Karpas-422 (cell line): ENCODE measurements around the gene CCNO. TPM values are rescaled to one million over a fixed set of nuclear protein-coding genes. Genes with fewer than 3 reads are reported as not detected.
A peak's percentile ranks its signal among the peaks of the same experiment; 100 is the strongest.

Experiments
- DNase-seq: peaks from one replicate; pipeline ENCODE4 v3.0.0-alpha.2; 2015
- H2AFZ ChIP-seq: fragments of 200-600 bp; sonication (generic); 2 replicates; pipeline ENCODE4 v1.6.1; 2014; ENCODE audit warnings: antibody characterized with exemption, low read length, mixed read lengths
- H3K27ac ChIP-seq: fragments of 200-600 bp; sonication (generic); 2 replicates; pipeline ENCODE4 v1.5.1; 2014; ENCODE audit warnings: mild to moderate bottlenecking, low read length, moderate library complexity
- H3K27me3 ChIP-seq: fragments of 200-600 bp; sonication (generic); 2 replicates; pipeline ENCODE4 v1.6.1; 2014; ENCODE audit warnings: low read length, mixed read lengths
- H3K36me3 ChIP-seq: fragments of 200-600 bp; sonication (generic); 2 replicates; pipeline ENCODE4 v1.6.1; 2014; ENCODE audit warnings: low read length, mixed read lengths; ENCODE audit not compliant: insufficient read depth
- H3K4me1 ChIP-seq: fragments of 200-600 bp; sonication (generic); 2 replicates; pipeline ENCODE4 v1.6.1; 2014; ENCODE audit warnings: mild to moderate bottlenecking, low read length, mixed read lengths
- H3K4me2 ChIP-seq: fragments of 200-600 bp; sonication (generic); 2 replicates; pipeline ENCODE4 v1.6.1; 2014; ENCODE audit warnings: low read length, low read depth, mild to moderate bottlenecking; ENCODE audit not compliant: poor library complexity, severe bottlenecking
- H3K4me3 ChIP-seq: fragments of 200-600 bp; sonication (generic); 2 replicates; pipeline ENCODE4 v1.5.1; 2014; ENCODE audit warnings: mild to moderate bottlenecking, antibody characterized with exemption, low read length, mixed read lengths
- H3K79me2 ChIP-seq: fragments of 200-600 bp; sonication (generic); 2 replicates; pipeline ENCODE4 v1.6.1; 2014; ENCODE audit warnings: mild to moderate bottlenecking, low read length, mixed read lengths
- H3K9ac ChIP-seq: fragments of 200-600 bp; sonication (generic); 2 replicates; pipeline ENCODE4 v1.6.0; 2014; ENCODE audit warnings: low read length
- H3K9me2 ChIP-seq: fragments of 200-600 bp; sonication (generic), shearing (Covaris generic); replicated peaks from 2 replicates; pipeline ENCODE4 v1.6.0; 2014; ENCODE audit warnings: mild to moderate bottlenecking, low read length, moderate library complexity; ENCODE audit not compliant: insufficient read depth
- H3K9me3 ChIP-seq: fragments of 300-700, 200-600 bp; sonication (generic); 2 replicates; pipeline ENCODE4 v1.6.1; 2014; ENCODE audit warnings: low read length, mixed read lengths
- H4K20me1 ChIP-seq: fragments of 200-600 bp; sonication (generic); 2 replicates; pipeline ENCODE4 v1.6.1; 2014; ENCODE audit warnings: mild to moderate bottlenecking, antibody characterized with exemption, low read length, low read depth; ENCODE audit not compliant: insufficient read depth
- total RNA-seq: library from RNA; depleted of rRNA; stranded (reverse); fragments of >200 nt; shearing (Covaris generic); gene quantifications from 2 replicates; pipeline ENCODE4 v1.2.3, GENCODE V29; 2014; ENCODE audit warnings: low replicate concordance; rRNA removed

The CCNO gene, protein sequence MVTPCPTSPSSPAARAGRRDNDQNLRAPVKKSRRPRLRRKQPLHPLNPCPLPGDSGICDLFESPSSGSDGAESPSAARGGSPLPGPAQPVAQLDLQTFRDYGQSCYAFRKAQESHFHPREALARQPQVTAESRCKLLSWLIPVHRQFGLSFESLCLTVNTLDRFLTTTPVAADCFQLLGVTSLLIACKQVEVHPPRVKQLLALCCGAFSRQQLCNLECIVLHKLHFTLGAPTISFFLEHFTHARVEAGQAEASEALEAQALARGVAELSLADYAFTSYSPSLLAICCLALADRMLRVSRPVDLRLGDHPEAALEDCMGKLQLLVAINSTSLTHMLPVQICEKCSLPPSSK
- 2.2 and 5.0 TPM in 2 replicates for total RNA-seq

DNA sequence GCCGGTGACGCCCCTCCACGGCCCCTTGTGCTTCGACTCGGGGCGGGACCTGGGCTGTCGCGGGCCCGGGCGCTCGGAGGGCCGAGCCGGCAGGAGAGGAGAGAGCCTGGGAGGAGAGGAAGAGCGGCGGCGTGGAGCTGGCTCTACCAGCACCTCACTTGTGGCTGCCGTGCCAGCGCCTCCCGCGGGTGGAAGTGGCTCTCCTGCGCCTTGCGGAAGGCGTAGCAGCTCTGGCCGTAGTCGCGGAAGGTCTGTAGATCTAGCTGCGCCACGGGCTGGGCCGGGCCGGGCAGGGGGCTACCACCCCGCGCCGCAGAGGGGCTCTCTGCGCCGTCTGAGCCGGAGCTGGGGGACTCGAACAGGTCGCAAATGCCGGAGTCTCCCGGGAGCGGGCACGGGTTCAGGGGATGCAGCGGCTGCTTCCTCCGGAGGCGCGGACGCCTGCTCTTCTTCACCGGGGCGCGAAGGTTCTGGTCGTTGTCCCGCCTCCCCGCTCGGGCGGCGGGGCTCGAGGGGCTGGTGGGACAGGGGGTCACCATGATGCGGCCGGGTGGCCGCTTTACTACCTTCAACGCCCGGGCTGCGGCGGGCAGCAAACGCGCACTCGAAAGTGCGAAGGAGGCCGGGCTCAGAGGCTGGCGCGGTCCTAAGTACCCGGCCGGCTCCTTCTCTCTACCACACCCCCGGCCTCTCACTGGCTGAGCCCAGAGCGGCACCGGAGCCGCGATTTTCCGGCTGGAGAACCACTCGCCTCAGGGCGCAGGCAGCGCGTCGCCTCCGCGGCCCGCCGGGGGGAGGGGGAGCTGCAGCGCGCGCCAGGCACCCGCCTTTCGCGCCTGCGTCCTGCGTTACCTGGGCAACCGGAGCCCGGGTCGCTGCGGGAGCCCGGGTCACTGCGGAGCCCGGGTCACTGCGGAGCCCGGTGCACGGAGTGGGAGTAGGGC, at the start of gene CCNO:
TSS of gene CCNO (minus strand) at position 624 of the 944 bp plus-strand sequence. CDS start at position 539, 85 bp downstream.
- no peaks in the 10 kb centered on the region for H3K9me3 ChIP-seq
- 0 out of 2 replicates have a peak, but pooled peaks cover 3% of the 10 kb centered on the region for H4K20me1 ChIP-seq
- H3K27me3 ChIP-seq, result no peaks in the 10 kb centered on the region
- H3K9ac ChIP-seq, result peak within 1 kb of the TSS; percentile 87
- DNase-seq, result peak; percentile 95
- no peaks in the 10 kb centered on the region for H3K79me2 ChIP-seq
- peaks cover 35% of the 10 kb centered on the region for H3K4me1 ChIP-seq
- no peaks in the 10 kb centered on the region for H3K36me3 ChIP-seq
- peak within 1 kb of the TSS; percentile 82 for H3K4me3 ChIP-seq
- H2AFZ ChIP-seq, result peak within 1 kb of the TSS; percentile 98
- H3K9me2 ChIP-seq, result no peaks in the 10 kb centered on the region
- H3K27ac ChIP-seq, result 0 out of 2 replicates have a peak within 1 kb of the TSS, but pooled peaks have one; percentile 30
- peak within 1 kb of the TSS; percentile 100 for H3K4me2 ChIP-seq

DNA sequence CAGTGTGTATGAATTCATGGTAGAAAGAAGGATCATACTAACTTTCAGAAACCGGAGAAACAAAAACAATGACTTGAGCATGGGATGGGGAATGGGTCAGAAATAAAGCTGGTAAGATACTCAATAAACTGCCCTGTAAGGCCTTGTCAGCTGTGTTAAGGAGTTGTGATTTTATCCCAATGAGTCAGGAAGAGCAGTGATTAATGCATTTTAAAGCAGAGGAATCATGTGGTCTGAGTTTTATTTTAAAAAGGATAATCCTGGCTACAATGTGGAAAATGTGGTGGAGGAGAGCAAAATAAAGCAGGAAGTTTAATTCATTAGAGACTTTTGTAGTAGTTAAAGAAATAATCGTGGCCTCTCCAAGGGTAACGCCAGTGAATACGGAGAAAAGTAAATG, 45.4 kb upstream of the CCNO start:
- H3K4me2 ChIP-seq, result no peak overlapping the region
- DNase-seq, result no peak
- H3K9ac ChIP-seq, result no peak overlapping the region
- H3K36me3 ChIP-seq, result peaks cover 65% of the 10 kb centered on the region; the same call in 1 of the 2 replicates
- peaks cover 5% of the 10 kb centered on the region; the same call in 1 of the 2 replicates for H3K4me1 ChIP-seq
- no peak overlapping the region for H3K27ac ChIP-seq
- no peak overlapping the region for H2AFZ ChIP-seq
- no peaks in the 10 kb centered on the region for H4K20me1 ChIP-seq
- H3K9me2 ChIP-seq, result no peaks in the 10 kb centered on the region
- H3K27me3 ChIP-seq, result no peaks in the 10 kb centered on the region
- H3K9me3 ChIP-seq, result no peaks in the 10 kb centered on the region
- no peak overlapping the region for H3K4me3 ChIP-seq
- H3K79me2 ChIP-seq, result no peaks in the 10 kb centered on the region

DNA sequence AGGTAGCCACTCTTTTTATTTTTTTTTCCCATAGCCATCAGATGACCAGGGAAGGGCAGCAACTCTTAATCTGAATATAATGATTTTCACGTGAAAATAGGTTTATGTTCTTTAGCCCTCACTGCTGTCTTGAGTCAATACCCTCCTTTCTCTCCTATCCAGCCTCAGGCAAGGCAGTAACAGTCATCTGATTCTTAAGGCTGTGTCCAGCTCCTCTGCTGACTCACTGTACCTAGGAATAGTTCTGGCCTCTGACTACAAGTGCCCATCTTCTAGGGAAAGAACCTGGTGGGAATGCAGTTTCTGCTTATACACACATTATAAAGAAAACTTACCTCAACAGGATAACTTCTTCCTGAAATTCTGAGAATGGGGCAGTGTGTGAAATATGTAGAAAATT, 43.4 kb upstream of the CCNO start:
- no peaks in the 10 kb centered on the region for H3K9me2 ChIP-seq
- H3K79me2 ChIP-seq, result no peaks in the 10 kb centered on the region
- peaks cover 67% of the 10 kb centered on the region; the same call in 1 of the 2 replicates for H3K36me3 ChIP-seq
- H3K9me3 ChIP-seq, result no peaks in the 10 kb centered on the region
- no peak overlapping the region for H3K4me3 ChIP-seq
- no peak for DNase-seq
- H3K27me3 ChIP-seq, result no peaks in the 10 kb centered on the region
- H4K20me1 ChIP-seq, result no peaks in the 10 kb centered on the region
- H2AFZ ChIP-seq, result no peak overlapping the region
- no peak overlapping the region for H3K27ac ChIP-seq
- H3K4me2 ChIP-seq, result no peak overlapping the region
- peaks cover 5% of the 10 kb centered on the region; the same call in 1 of the 2 replicates for H3K4me1 ChIP-seq
- no peak overlapping the region for H3K9ac ChIP-seq

DNA sequence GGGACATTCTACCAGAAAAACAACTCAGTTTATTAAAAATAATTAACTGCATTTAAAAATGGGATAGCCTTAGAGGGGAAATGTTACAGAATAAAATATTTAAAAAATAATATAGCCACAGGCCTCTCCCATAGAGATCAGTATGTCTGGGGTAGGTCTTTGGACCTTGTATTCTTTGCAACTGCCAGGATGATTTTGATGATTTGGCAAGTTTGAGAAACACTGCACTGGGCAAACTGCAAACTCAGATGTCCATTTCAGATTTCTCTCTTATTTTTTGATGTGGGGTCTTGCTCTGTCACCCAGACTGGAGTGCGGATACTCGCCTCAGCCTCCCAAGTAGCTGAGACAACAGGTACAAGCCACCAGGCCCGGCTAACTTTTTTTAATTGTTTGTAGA, 24.9 kb upstream of the CCNO start:
- no peaks in the 10 kb centered on the region for H4K20me1 ChIP-seq
- H3K27ac ChIP-seq, result no peak overlapping the region
- no peak overlapping the region for H3K9ac ChIP-seq
- H2AFZ ChIP-seq, result no peak overlapping the region
- H3K9me2 ChIP-seq, result no peaks in the 10 kb centered on the region
- H3K79me2 ChIP-seq, result no peaks in the 10 kb centered on the region
- no peak for DNase-seq
- H3K27me3 ChIP-seq, result no peaks in the 10 kb centered on the region
- no peaks in the 10 kb centered on the region for H3K4me1 ChIP-seq
- H3K4me2 ChIP-seq, result no peak overlapping the region
- no peak overlapping the region for H3K4me3 ChIP-seq
- H3K36me3 ChIP-seq, result peaks cover 34% of the 10 kb centered on the region; the same call in 1 of the 2 replicates
- no peaks in the 10 kb centered on the region for H3K9me3 ChIP-seq

DNA sequence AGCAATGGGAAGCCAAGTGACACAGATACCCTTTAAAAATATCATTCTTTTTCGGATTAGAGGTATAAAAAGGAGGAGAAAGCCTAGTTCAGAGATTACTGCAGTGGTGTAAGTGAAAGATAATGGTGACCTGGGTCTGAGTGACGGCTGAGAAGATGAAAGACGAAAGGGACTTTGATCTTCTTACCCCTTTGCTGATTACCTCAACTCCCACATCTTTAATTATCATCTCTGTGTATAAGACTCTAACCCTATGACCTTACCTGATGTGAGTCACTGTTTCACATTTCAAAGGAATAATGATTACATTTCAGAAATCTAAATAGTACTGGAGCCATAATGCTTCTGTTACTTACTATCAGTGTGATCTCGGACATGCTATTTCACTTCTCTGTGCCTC, 21.4 kb upstream of the CCNO start:
- Histone ChIP-seq H4K20me1 (no peaks in the 10 kb centered on the region), H2AFZ (no peak overlapping the region), H3K4me3 (no peak overlapping the region), H3K9me3 (no peaks in the 10 kb centered on the region), H3K27ac (no peak overlapping the region), H3K79me2 (no peaks in the 10 kb centered on the region), H3K9me2 (no peaks in the 10 kb centered on the region), H3K4me2 (no peak overlapping the region), H3K4me1 (no peaks in the 10 kb centered on the region), H3K9ac (no peak overlapping the region), H3K36me3 (peaks cover 16% of the 10 kb centered on the region; the same call in 1 of the 2 replicates), H3K27me3 (no peaks in the 10 kb centered on the region)
- DNase-seq, result no peak

DNA sequence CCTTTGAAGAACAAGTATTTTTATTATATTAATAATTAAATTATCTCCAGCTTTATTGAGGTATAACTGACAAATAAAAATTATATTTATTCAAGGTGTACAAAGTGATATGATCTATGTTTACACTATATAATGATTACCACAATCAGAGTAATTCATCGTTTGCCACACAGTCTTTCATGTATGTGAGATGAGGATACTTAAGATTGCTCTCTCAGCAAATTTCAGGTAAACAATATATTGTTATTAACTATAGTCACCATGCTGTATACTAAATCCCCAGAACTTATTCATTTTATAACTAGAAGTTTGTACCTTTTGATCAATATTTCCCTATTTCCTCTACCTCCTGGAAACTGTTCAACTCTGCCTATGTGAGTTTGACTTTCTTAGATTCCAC, 16.7 kb upstream of the CCNO start:
- no peaks in the 10 kb centered on the region for H3K79me2 ChIP-seq
- no peak overlapping the region for H2AFZ ChIP-seq
- H3K27ac ChIP-seq, result no peak overlapping the region
- H3K36me3 ChIP-seq, result 0 out of 2 replicates have a peak, but pooled peaks cover under 1% of the 10 kb centered on the region
- H3K4me1 ChIP-seq, result no peaks in the 10 kb centered on the region
- no peak overlapping the region for H3K4me2 ChIP-seq
- H3K27me3 ChIP-seq, result no peaks in the 10 kb centered on the region
- no peaks in the 10 kb centered on the region for H3K9me2 ChIP-seq
- no peaks in the 10 kb centered on the region for H4K20me1 ChIP-seq
- H3K9ac ChIP-seq, result no peak overlapping the region
- no peaks in the 10 kb centered on the region; the same call in 1 of the 2 replicates for H3K9me3 ChIP-seq
- DNase-seq, result no peak
- no peak overlapping the region for H3K4me3 ChIP-seq

DNA sequence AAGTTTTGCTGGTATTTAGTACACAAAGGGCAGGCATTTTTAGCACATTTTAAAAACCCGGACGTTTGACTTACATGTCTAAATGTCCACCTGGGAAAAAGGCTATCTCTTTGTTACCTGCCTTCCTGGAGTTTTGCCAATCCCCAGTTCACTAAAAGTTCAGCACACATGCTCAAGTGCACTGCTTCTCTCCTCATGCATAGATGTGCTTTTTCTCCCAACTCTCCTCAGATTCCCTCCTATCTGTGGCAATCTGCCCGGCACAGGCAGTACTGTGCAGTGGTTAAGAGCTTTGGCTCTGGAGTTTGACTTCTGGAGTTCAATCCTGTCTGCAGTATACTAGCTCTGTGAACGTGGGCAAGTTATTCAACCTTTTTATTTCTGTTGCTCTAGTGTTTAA, 8.3 kb upstream of the CCNO start:
- Histone ChIP-seq H3K79me2 (no peaks in the 10 kb centered on the region), H3K27ac (no peak overlapping the region), H3K27me3 (no peaks in the 10 kb centered on the region), H2AFZ (no peak overlapping the region), H3K9me3 (no peaks in the 10 kb centered on the region), H3K9me2 (no peaks in the 10 kb centered on the region), H3K4me2 (no peak overlapping the region), H3K9ac (no peak overlapping the region), H3K4me3 (no peak overlapping the region), H4K20me1 (0 out of 2 replicates have a peak, but pooled peaks cover 3% of the 10 kb centered on the region), H3K4me1 (no peaks in the 10 kb centered on the region), H3K36me3 (no peaks in the 10 kb centered on the region)
- no peak for DNase-seq

DNA sequence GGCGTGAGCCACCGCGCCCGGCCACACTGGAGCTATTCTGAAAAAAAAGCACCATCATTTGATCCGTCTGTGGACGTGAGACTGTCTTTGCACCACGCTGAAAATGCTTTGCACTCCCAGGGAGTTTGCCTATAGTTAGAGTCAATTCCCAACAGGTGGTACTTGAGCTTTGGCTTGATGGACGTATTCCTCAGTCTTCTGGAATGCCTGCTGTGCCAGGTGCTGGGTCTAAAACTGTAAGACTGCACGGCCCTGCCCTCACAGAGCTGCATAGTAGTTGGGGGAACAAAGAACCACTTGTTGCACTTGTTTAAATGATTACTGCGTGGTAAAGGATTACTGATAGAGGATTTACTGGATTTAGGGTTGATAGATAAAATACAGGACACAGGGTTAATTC, 3.4 kb upstream of the CCNO start:
- no peak overlapping the region for H2AFZ ChIP-seq
- no peaks in the 10 kb centered on the region for H3K79me2 ChIP-seq
- H3K36me3 ChIP-seq, result no peaks in the 10 kb centered on the region
- peaks cover 23% of the 10 kb centered on the region for H3K4me1 ChIP-seq
- no peak overlapping the region for H3K27ac ChIP-seq
- H3K4me2 ChIP-seq, result no peak overlapping the region
- no peak overlapping the region for H3K9ac ChIP-seq
- 0 out of 2 replicates have a peak, but pooled peaks cover 3% of the 10 kb centered on the region for H4K20me1 ChIP-seq
- H3K9me2 ChIP-seq, result no peaks in the 10 kb centered on the region
- DNase-seq, result no peak
- no peak overlapping the region for H3K4me3 ChIP-seq
- H3K27me3 ChIP-seq, result no peaks in the 10 kb centered on the region
- no peaks in the 10 kb centered on the region for H3K9me3 ChIP-seq
